ENCODE measurements around the gene GPS1.

GPS1 gene

DNA sequence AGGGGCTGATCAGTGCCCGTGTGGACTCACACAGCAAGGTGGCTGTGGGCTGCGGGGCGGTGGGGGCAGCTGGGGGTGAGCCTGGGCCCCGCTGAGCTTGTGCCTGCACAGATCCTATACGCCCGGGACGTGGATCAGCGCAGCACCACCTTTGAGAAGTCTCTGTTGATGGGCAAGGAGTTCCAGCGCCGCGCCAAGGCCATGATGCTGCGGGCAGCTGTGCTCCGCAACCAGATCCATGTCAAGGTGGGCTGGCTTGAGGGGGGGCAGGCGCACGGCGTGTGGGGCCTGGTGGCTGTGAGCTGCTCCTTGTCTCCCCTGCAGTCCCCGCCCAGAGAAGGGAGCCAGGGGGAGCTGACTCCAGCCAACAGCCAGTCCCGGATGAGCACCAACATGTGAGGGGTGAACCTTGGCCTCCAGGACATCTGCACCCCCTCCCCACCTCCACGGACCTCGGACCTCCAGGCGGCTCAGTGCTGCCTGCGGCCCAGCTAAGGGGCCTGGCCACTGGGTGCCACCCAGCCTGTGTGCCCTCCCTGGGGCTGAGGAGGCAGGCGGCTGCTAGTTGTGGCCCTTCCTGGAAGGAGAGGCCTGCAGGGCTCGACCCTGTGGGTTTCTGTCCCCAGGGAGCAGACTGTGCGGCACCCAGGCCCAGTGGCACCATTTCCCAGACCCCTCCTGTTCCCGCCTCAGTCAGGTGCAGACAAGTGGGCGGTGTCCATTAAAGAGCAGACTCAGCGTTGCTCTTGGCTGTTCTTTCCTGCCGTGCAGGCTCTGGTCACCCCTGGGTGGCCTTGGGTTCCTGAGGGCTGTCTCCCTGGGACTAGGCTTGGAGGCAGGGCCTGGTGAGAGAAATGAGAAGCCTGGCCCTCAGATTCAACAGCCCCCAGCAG lies 5.3 kb downstream of the GPS1 start:
- Histone ChIP-seq H3K4me3 (ENCODE audit: low read length) (no peak overlapping the region), H3F3A (ENCODE audit: control insufficient read depth, insufficient read depth) (no peaks in the 10 kb centered on the region), H4K20me1 (ENCODE audit: control insufficient read depth, insufficient read depth, low read depth, low read length) (peaks cover 3% of the 10 kb centered on the region; the same call in 1 of the 2 replicates), H3K4me2 (ENCODE audit: low read length) (no peak overlapping the region), H3K36me3 (ENCODE audit: control insufficient read depth, low read length) (peaks cover 76% of the 10 kb centered on the region), H3K9me3 (ENCODE audit: control insufficient read depth, insufficient read depth, low read length) (no peaks in the 10 kb centered on the region), H3K27me3 (ENCODE audit: control insufficient read depth, low read length) (no peaks in the 10 kb centered on the region), H3K4me1 (ENCODE audit: control insufficient read depth, low read length) (peaks cover 8% of the 10 kb centered on the region), H3K9me2 (replicated peaks; ENCODE audit: control insufficient read depth, low read length) (no peaks in the 10 kb centered on the region), H3K79me2 (ENCODE audit: control insufficient read depth, low read length) (peaks cover 16% of the 10 kb centered on the region), H3K27ac (ENCODE audit: low read depth, low read length) (no peak overlapping the region)
- TF ChIP-seq EZH2phosphoT487 (IDR thresholded peaks at IDR 0.05; ENCODE audit: borderline replicate concordance, low read length): no peak
- TF ChIP-seq, protein P1, sequence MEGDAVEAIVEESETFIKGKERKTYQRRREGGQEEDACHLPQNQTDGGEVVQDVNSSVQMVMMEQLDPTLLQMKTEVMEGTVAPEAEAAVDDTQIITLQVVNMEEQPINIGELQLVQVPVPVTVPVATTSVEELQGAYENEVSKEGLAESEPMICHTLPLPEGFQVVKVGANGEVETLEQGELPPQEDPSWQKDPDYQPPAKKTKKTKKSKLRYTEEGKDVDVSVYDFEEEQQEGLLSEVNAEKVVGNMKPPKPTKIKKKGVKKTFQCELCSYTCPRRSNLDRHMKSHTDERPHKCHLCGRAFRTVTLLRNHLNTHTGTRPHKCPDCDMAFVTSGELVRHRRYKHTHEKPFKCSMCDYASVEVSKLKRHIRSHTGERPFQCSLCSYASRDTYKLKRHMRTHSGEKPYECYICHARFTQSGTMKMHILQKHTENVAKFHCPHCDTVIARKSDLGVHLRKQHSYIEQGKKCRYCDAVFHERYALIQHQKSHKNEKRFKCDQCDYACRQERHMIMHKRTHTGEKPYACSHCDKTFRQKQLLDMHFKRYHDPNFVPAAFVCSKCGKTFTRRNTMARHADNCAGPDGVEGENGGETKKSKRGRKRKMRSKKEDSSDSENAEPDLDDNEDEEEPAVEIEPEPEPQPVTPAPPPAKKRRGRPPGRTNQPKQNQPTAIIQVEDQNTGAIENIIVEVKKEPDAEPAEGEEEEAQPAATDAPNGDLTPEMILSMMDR (IDR thresholded peaks at IDR 0.05; ENCODE audit: low read depth, low read length, poor library complexity, severe bottlenecking): no peak

DNA sequence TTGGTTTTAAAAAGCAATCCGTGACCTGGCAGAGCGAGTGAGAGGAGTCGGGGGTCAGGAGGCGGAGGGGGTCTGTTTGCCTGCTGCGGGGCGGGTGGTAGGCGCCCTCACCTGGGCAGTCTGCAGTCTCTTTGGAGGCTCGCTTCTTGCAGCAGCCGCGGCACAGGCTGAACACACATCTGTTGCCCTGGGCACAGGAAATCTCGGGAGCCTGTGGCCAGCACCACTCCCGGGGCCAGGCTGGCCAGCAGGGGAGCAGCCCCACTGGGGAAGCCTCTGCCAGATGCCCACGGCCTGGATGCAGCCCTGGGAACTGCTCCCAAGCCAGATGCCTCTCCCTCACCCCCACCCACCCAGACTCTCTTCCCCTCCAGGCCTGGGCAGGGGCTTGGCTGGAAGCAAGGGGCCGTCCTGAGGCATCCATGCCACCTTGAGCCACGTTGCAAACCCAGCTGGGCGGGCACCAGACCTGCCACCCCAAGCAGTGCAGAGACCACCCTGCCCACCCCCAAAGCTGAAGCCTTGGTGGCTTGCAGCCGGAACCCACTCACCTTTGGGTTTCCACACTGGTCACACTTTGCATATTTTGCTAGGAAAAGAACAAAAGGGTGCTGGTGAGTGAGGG lies 6.6 kb downstream of the GPS1 start:
- H3K9me2 ChIP-seq (replicated peaks; ENCODE audit: control insufficient read depth, low read length): no peaks in the 10 kb centered on the region
- peaks cover 10% of the 10 kb centered on the region for H3K79me2 ChIP-seq (ENCODE audit: control insufficient read depth, low read length)
- H3K36me3 ChIP-seq (ENCODE audit: control insufficient read depth, low read length): peaks cover 88% of the 10 kb centered on the region
- H3K9me3 ChIP-seq (ENCODE audit: control insufficient read depth, insufficient read depth, low read length): no peaks in the 10 kb centered on the region
- H3K27me3 ChIP-seq (ENCODE audit: control insufficient read depth, low read length): no peaks in the 10 kb centered on the region
- no peak overlapping the region for H3K27ac ChIP-seq (ENCODE audit: low read depth, low read length)
- H4K20me1 ChIP-seq (ENCODE audit: control insufficient read depth, insufficient read depth, low read depth, low read length): no peaks in the 10 kb centered on the region
- no peak overlapping the region for H3K4me3 ChIP-seq (ENCODE audit: low read length)
- TF ChIP-seq, protein P1 (IDR thresholded peaks at IDR 0.05; ENCODE audit: low read depth, low read length, poor library complexity, severe bottlenecking): no peak
- TF ChIP-seq EZH2phosphoT487 (IDR thresholded peaks at IDR 0.05; ENCODE audit: borderline replicate concordance, low read length): no peak
- H3F3A ChIP-seq (ENCODE audit: control insufficient read depth, insufficient read depth): no peaks in the 10 kb centered on the region
- H3K4me2 ChIP-seq (ENCODE audit: low read length): no peak overlapping the region
- peaks cover under 1% of the 10 kb centered on the region; the same call in 1 of the 2 replicates for H3K4me1 ChIP-seq (ENCODE audit: control insufficient read depth, low read length)

DNA sequence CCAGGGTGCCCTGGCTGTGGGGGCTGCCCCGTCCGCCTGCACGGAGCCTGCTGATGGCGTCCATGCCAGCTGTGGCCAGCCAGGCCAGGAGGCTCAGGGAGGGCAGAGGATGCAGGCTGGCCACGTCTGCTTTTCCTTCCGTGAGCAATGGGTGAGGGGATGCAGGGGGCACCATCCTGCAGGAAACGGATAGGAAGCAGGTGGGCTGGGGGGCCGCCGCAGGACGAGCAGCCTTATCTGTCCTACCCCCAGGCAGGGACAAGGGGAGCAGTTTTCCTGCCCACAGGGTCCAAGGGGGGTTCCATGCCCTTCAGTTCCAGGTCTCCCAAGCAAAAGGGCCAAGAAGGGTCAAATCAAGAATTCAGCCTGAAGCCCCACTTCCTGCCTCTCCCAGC lies 7.2 kb downstream of the GPS1 start:
- H3K4me2 ChIP-seq (ENCODE audit: low read length): no peak overlapping the region
- peaks cover 5% of the 10 kb centered on the region for H3K4me1 ChIP-seq (ENCODE audit: control insufficient read depth, low read length)
- no peak for TF ChIP-seq EZH2phosphoT487 (IDR thresholded peaks at IDR 0.05; ENCODE audit: borderline replicate concordance, low read length)
- TF ChIP-seq, protein P1 (IDR thresholded peaks at IDR 0.05; ENCODE audit: low read depth, low read length, poor library complexity, severe bottlenecking): no peak
- H3K79me2 ChIP-seq (ENCODE audit: control insufficient read depth, low read length): peaks cover 12% of the 10 kb centered on the region
- no peaks in the 10 kb centered on the region for H3K9me3 ChIP-seq (ENCODE audit: control insufficient read depth, insufficient read depth, low read length)
- no peaks in the 10 kb centered on the region for H3K27me3 ChIP-seq (ENCODE audit: control insufficient read depth, low read length)
- no peak overlapping the region for H3K4me3 ChIP-seq (ENCODE audit: low read length)
- H3K27ac ChIP-seq (ENCODE audit: low read depth, low read length): no peak overlapping the region
- H3K36me3 ChIP-seq (ENCODE audit: control insufficient read depth, low read length): peaks cover 91% of the 10 kb centered on the region
- H3K9me2 ChIP-seq (replicated peaks; ENCODE audit: control insufficient read depth, low read length): no peaks in the 10 kb centered on the region
- peaks cover under 1% of the 10 kb centered on the region; the same call in 1 of the 2 replicates for H4K20me1 ChIP-seq (ENCODE audit: control insufficient read depth, insufficient read depth, low read depth, low read length)
- H3F3A ChIP-seq (ENCODE audit: control insufficient read depth, insufficient read depth): no peaks in the 10 kb centered on the region

Measured in DOHH2 (cell line).